Spleen (tissue), 11 donors: ENCODE data around the gene COL5A2. TPM values are rescaled to one million over a fixed set of nuclear protein-coding genes. Genes with fewer than 3 reads are reported as not detected.

Experiments
- DNase-seq: peaks from one replicate; pipeline ENCODE4 v3.0.0-alpha.2; 2020
- H3K27ac ChIP-seq, 8 donors: fragments of 200-600 bp; sonication (generic) in 7 of 8; 1 replicate in 4 of 8; 2 replicates in 4 of 8; pipeline versions ENCODE4 v1.5.0 to v1.8.0; 2016 to 2021; ENCODE audit warnings: inconsistent platforms in 4 of 8, mild to moderate bottlenecking in 4 of 8, moderate library complexity in 1 of 8
- H3K27me3 ChIP-seq, 7 donors: fragments of 200-600 bp; sonication (generic) in 6 of 7; replicated peaks in 1 of 7; 1 replicate in 4 of 7; 2 replicates in 3 of 7; pipeline versions ENCODE4 v1.5.0 to v1.8.0; 2016 to 2021; ENCODE audit warnings: inconsistent platforms in 3 of 7, mild to moderate bottlenecking in 1 of 7
- H3K36me3 ChIP-seq, 6 donors: fragments of 200-600 bp; sonication (generic) in 5 of 6; 1 replicate in 4 of 6; 2 replicates in 2 of 6; pipeline versions ENCODE4 v1.5.0 to v1.8.0; 2016 to 2021; ENCODE audit warnings: inconsistent platforms in 2 of 6
- H3K4me1 ChIP-seq, 6 donors: fragments of 200-600 bp; sonication (generic) in 5 of 6; 1 replicate in 3 of 6; 2 replicates in 3 of 6; pipeline versions ENCODE4 v1.5.0 to v1.8.0; 2016 to 2021; ENCODE audit warnings: inconsistent platforms in 3 of 6
- H3K4me3 ChIP-seq, 8 donors: fragments of 200-600 bp; sonication (generic) in 7 of 8; 1 replicate in 4 of 8; 2 replicates in 4 of 8; pipeline versions ENCODE4 v1.5.0 to v1.8.0; 2016 to 2021; ENCODE audit warnings: inconsistent platforms in 4 of 8, mild to moderate bottlenecking in 4 of 8, moderate library complexity in 2 of 8
- H3K9me3 ChIP-seq, 8 donors: fragments of 200-600 bp; sonication (generic) in 7 of 8; 1 replicate in 4 of 8; 2 replicates in 4 of 8; pipeline versions ENCODE4 v1.5.0 to v1.8.0; 2016 to 2021; ENCODE audit warnings: inconsistent platforms in 4 of 8
- CTCF ChIP-seq, 11 experiments: fragments of 200-600 bp in 7 of 11; fragments of 450-650 bp in 4 of 11; sonication (generic) in 4 of 11; IDR thresholded peaks in 8 of 11; conservative IDR thresholded peaks in 3 of 11; 1 replicate in 7 of 11; 2 replicates in 4 of 11; pipeline versions ENCODE4 v1.4.0 to v1.8.0; 2016 to 2021; ENCODE audit warnings: antibody characterized with exemption in 11 of 11, inconsistent platforms in 4 of 11, mild to moderate bottlenecking in 1 of 11
- POLR2A ChIP-seq, 3 donors: fragments of 450-650 bp; IDR thresholded peaks; one replicate each; pipeline ENCODE4 v1.5.1; 2017; ENCODE audit warnings: antibody characterized with exemption in 3 of 3, mild to moderate bottlenecking in 1 of 3
- POLR2AphosphoS5 ChIP-seq, 3 donors: sonication (generic); formaldehyde crosslinking; IDR thresholded peaks; one replicate each; pipeline ENCODE4 v1.5.1; 2017; ENCODE audit warnings: antibody characterized with exemption in 3 of 3
- WGBS, 5 donors: extraction: QIAGEN DNeasy Blood & Tissue Kit in 3 of 5; methylation state at CpG; one replicate each; pipeline versions ENCODE4 v1.1.5 to v1.1.7; 2013 to 2018; 5-methylcytosine and 5-hydroxymethylcytosine counted together
- intact Hi-C: fragments of 100-400 bp; cut with DNase I; formaldehyde crosslinking; loops from one replicate; pipeline ENCODE4 v1.15.0; 2023; ENCODE audit warnings: low total_unique reads
- polyA plus RNA-seq, 3 donors: library from polyadenylated mRNA; stranded (reverse); fragments of 200-250 nt; gene quantifications; one replicate each; pipeline ENCODE4 v1.2.1, GENCODE V29; 2013
- total RNA-seq, 7 donors: library from RNA; depleted of rRNA in 3 of 7; stranded (reverse); fragments of >200 nt in 3 of 7; fragmentation: NEBNext Ultra II Directional in 4 of 7; extraction: Animal tissue kit (Norgen Biotek cat#: 25700) in 4 of 7; gene quantifications; one replicate each; pipeline versions ENCODE4 v1.1.0 to v1.2.1, GENCODE V29; 2016 to 2021
- donor health status: healthy with polysubstance abuse.
- donor health status: DM: no; HTN: no; CAD: no; lungs with moderate emphysema.
- donor health status: DM: no; HTN: no; CAD: no.
- donor health status: Bipolar disorder and iron deficiency.
- donor health status: healthy.
- donor health status: DM: no; HTN: no; CAD: no.
- donor health status: DM: yes; HTN: yes; CAD: no.

COL5A2 gene
- total and polyA plus RNA-seq, 10 donors = 3.4 to 35.7 (median 16.3) TPM

- no peak overlapping the region for H3K4me3 ChIP-seq
- H3K27me3 ChIP-seq = no peaks in the 10 kb centered on the region
- WGBS, 5 donors = 63 to 78% (median 70%) methylated on average over 1 of the region's 1 CpG
- H3K27ac ChIP-seq = no peak overlapping the region
- peaks cover 0 to 8% (median 0%) of the 10 kb centered on the region in 6 donors for H3K36me3 ChIP-seq
- no peaks in the 10 kb centered on the region for H3K9me3 ChIP-seq
- no peaks in the 10 kb centered on the region for H3K4me1 ChIP-seq
- DNase-seq = no peak
- intact Hi-C loops = no loop called here
- TF ChIP-seq POLR2AphosphoS5 (IDR thresholded peaks at IDR 0.05) (no peak), CTCF (IDR thresholded peaks at IDR 0.05 in 8 of 11, conservative IDR thresholded peaks at IDR 0.05 in 3 of 11) (no peak), POLR2A (IDR thresholded peaks at IDR 0.05) (no peak)
These were observed 119.4 kb downstream of the COL5A2 start for GRCh38 chr2:189060096-189060642.

GRCh38 chr2:189057316-189057715 is 122.2 kb downstream of the COL5A2 start:
- peaks cover 0 to 6% (median 0%) of the 10 kb centered on the region in 6 donors for H3K36me3 ChIP-seq
- no peak for DNase-seq
- no peak overlapping the region for H3K4me3 ChIP-seq
- no peaks in the 10 kb centered on the region for H3K27me3 ChIP-seq
- WGBS, 5 donors = 84 to 99% (median 92%) methylated on average over 2 of the region's 2 CpGs
- H3K4me1 ChIP-seq = no peaks in the 10 kb centered on the region
- H3K27ac ChIP-seq = no peak overlapping the region
- TF ChIP-seq POLR2AphosphoS5 (IDR thresholded peaks at IDR 0.05) (no peak), POLR2A (IDR thresholded peaks at IDR 0.05) (no peak), CTCF (IDR thresholded peaks at IDR 0.05 in 8 of 11, conservative IDR thresholded peaks at IDR 0.05 in 3 of 11) (no peak)
- intact Hi-C loops = no loop called here
- no peaks in the 10 kb centered on the region for H3K9me3 ChIP-seq

GRCh38 chr2:189056200-189057106 is 123.1 kb downstream of the COL5A2 start:
- H3K27ac ChIP-seq = no peak overlapping the region
- intact Hi-C loops = no loop called here
- H3K36me3 ChIP-seq = peaks cover 0 to 9% (median 0%) of the 10 kb centered on the region in 6 donors
- H3K4me3 ChIP-seq = no peak overlapping the region
- 60 to 78% (median 76%) methylated on average over 4 of the region's 4 CpGs for WGBS, 5 donors
- no peaks in the 10 kb centered on the region for H3K4me1 ChIP-seq
- DNase-seq = no peak
- H3K27me3 ChIP-seq = no peaks in the 10 kb centered on the region
- H3K9me3 ChIP-seq = no peaks in the 10 kb centered on the region
- TF ChIP-seq CTCF (IDR thresholded peaks at IDR 0.05 in 8 of 11, conservative IDR thresholded peaks at IDR 0.05 in 3 of 11) = no peak

- no peaks in the 10 kb centered on the region for H3K9me3 ChIP-seq
- peaks cover 0 to 14% (median 1%) of the 10 kb centered on the region in 6 donors for H3K36me3 ChIP-seq
- TF ChIP-seq POLR2A (IDR thresholded peaks at IDR 0.05) (no peak), POLR2AphosphoS5 (IDR thresholded peaks at IDR 0.05) (no peak), CTCF (IDR thresholded peaks at IDR 0.05 in 8 of 11, conservative IDR thresholded peaks at IDR 0.05 in 3 of 11) (no peak)
- no peak overlapping the region for H3K27ac ChIP-seq
- H3K4me1 ChIP-seq = no peaks in the 10 kb centered on the region
- no peak for DNase-seq
- intact Hi-C loops = no loop called here
- H3K4me3 ChIP-seq = no peak overlapping the region
- WGBS, 5 donors = 89 to 94% (median 90%) methylated on average over 6 to 7 of the region's 7 CpGs
- no peaks in the 10 kb centered on the region for H3K27me3 ChIP-seq
These were observed 129.3 kb downstream of the COL5A2 start for GRCh38 chr2:189050165-189050712.
